Heart left ventricle (tissue), 13 donors: ENCODE data around the gene REEP5.

Experiments
- CTCF ChIP-seq, 12 donors: fragments of 200-600 bp; sonication (generic) in 4 of 12; IDR thresholded peaks; one replicate each; pipeline versions ENCODE4 v1.5.0 to v1.8.0; 2018 to 2022; ENCODE audit warnings: antibody characterized with exemption in 12 of 12, mild to moderate bottlenecking in 5 of 12
- POLR2A ChIP-seq, 2 donors: fragments of 450-650 bp; IDR thresholded peaks; one replicate each; pipeline ENCODE4 v1.6.1; 2017; ENCODE audit warnings: antibody characterized with exemption in 2 of 2, mild to moderate bottlenecking in 2 of 2, moderate library complexity in 2 of 2
- donor health status: ischemic (EF 13 %, LVEDD 7.1; RV severe dilation, severe dysfunction).
- donor health status: DM: no; HTN: yes; CAD: no.
- donor health status: DM: no; HTN: no; CAD: no.
- donor health status: ischemic (EF 25% LVEDD 6.9; RV normal size, moderate dysfunction).
- donor health status: ischemic (EF 25% LVEDD 5.7; RV mildly dilated, moderate dysfunction).
- donor health status: ischemic (EF 35%, LVEDD 5.7; RV mildly dilated, moderate dysfunction).
- donor health status: nonischemic (EF 11% LVEDD 7.7; RV severe dilation, severe dysfunction).
- donor health status: DM: yes; HTN: yes; CAD: no.
- donor health status: PGD.
- donor health status: ischemic (EF 29% LVEDD 5.4; RV normal size, mild dysfunction).
- donor health status: nonischemic (EF 23%, LVEDD 6.1; RV moderate dilation, normal function).

GRCh38 chr5:112878760-112879159, 43.3 kb downstream of the REEP5 start:
- no peak for TF ChIP-seq POLR2A (IDR thresholded peaks at IDR 0.05)
- no peak for TF ChIP-seq CTCF (IDR thresholded peaks at IDR 0.05)
